WERI-Rb-1 (cell line): ENCODE data around the gene CENPP.
"Not testable (repeated sequence)": the region's sequence is repeated elsewhere in the genome, so short reads cannot be mapped to it uniquely, and the experiment has no call there.

Experiments
- DNase-seq: peaks from one replicate; pipeline ENCODE4 v3.0.0-alpha.2; 2020
- H3K27ac ChIP-seq: fragments of 250-450 bp; sonication (Bioruptor Pico); 2 replicates; pipeline ENCODE4 v1.5.1; 2020; ENCODE audit warnings: mild to moderate bottlenecking, moderate library complexity
- H3K27me3 ChIP-seq: fragments of 250-450 bp; sonication (Bioruptor Pico); 2 replicates; pipeline ENCODE4 v1.5.1; 2021; ENCODE audit warnings: mild to moderate bottlenecking, low read depth, moderate library complexity; ENCODE audit not compliant: insufficient read depth, severe bottlenecking
- H3K36me3 ChIP-seq: fragments of 250-450 bp; sonication (Bioruptor Pico); 2 replicates; pipeline ENCODE4 v1.5.1; 2020; ENCODE audit warnings: mild to moderate bottlenecking, moderate library complexity
- H3K4me3 ChIP-seq: 2 replicates; pipeline ENCODE4 v1.5.1; 2011; ENCODE audit warnings: low read depth, mild to moderate bottlenecking, control low read depth, low read length
- H3K9me3 ChIP-seq: fragments of 250-450 bp; sonication (Bioruptor Pico); 2 replicates; pipeline ENCODE4 v1.5.1; 2021; ENCODE audit warnings: mild to moderate bottlenecking, moderate library complexity; ENCODE audit not compliant: severe bottlenecking
- CTCF ChIP-seq: IDR thresholded peaks from 2 replicates; pipeline ENCODE4 v1.5.1; 2011; ENCODE audit warnings: low read depth, mild to moderate bottlenecking, control low read depth, inconsistent platforms, low read length

CENPP gene

GRCh38 chr9:92576175-92576574, 250.4 kb downstream of the CENPP start:
- no peak for TF ChIP-seq CTCF
- no peaks in the 10 kb centered on the region for H3K27me3 ChIP-seq
- DNase-seq = no peak
- H3K27ac ChIP-seq = no peak overlapping the region
- no peaks in the 10 kb centered on the region for H3K36me3 ChIP-seq
- no peaks in the 10 kb centered on the region for H3K9me3 ChIP-seq
- H3K4me3 ChIP-seq = no peak overlapping the region

- H3K27me3 ChIP-seq = no peaks in the 10 kb centered on the region
- no peak for DNase-seq
- H3K9me3 ChIP-seq = no peaks in the 10 kb centered on the region
- H3K27ac ChIP-seq = no peak overlapping the region
- no peak overlapping the region for H3K4me3 ChIP-seq
- TF ChIP-seq CTCF = no peak
- H3K36me3 ChIP-seq = no peaks in the 10 kb centered on the region
These were observed 264.2 kb downstream of the CENPP start for GRCh38 chr9:92589923-92590322.

- no peak for TF ChIP-seq CTCF
- no peaks in the 10 kb centered on the region for H3K9me3 ChIP-seq
- no peaks in the 10 kb centered on the region for H3K36me3 ChIP-seq
- H3K27ac ChIP-seq = no peak overlapping the region; the same call in 1 of the 2 replicates
- no peaks in the 10 kb centered on the region for H3K27me3 ChIP-seq
- no peak for DNase-seq
- no peak overlapping the region for H3K4me3 ChIP-seq
These were observed 264.6 kb downstream of the CENPP start for GRCh38 chr9:92590377-92590776.

GRCh38 chr9:92592537-92592936, 266.8 kb downstream of the CENPP start:
- Histone ChIP-seq H3K27me3 (no peaks in the 10 kb centered on the region), H3K9me3 (no peaks in the 10 kb centered on the region), H3K4me3 (no peak overlapping the region), H3K36me3 (no peaks in the 10 kb centered on the region), H3K27ac (no peak overlapping the region)
- no peak for TF ChIP-seq CTCF
- no peak for DNase-seq

- no peak for TF ChIP-seq CTCF
- Histone ChIP-seq H3K36me3 (no peaks in the 10 kb centered on the region), H3K9me3 (no peaks in the 10 kb centered on the region), H3K27me3 (no peaks in the 10 kb centered on the region), H3K4me3 (no peak overlapping the region), H3K27ac (no peak overlapping the region)
- DNase-seq = no peak
These were observed 267.5 kb downstream of the CENPP start for GRCh38 chr9:92592946-92593861.

GRCh38 chr9:92595075-92595474, 269.3 kb downstream of the CENPP start:
- H3K9me3 ChIP-seq, DNase-seq, H3K27ac ChIP-seq, H3K4me3 ChIP-seq, H3K36me3 ChIP-seq, H3K27me3 ChIP-seq: not testable (repeated sequence)
